ENCODE measurements around the gene GTF2H4. TPM values are rescaled to one million over a fixed set of nuclear protein-coding genes. Genes with fewer than 3 reads are reported as not detected.

The GTF2H4 gene
- total RNA-seq, 1 donor from 2014 or later = 72.6 TPM

DNA sequence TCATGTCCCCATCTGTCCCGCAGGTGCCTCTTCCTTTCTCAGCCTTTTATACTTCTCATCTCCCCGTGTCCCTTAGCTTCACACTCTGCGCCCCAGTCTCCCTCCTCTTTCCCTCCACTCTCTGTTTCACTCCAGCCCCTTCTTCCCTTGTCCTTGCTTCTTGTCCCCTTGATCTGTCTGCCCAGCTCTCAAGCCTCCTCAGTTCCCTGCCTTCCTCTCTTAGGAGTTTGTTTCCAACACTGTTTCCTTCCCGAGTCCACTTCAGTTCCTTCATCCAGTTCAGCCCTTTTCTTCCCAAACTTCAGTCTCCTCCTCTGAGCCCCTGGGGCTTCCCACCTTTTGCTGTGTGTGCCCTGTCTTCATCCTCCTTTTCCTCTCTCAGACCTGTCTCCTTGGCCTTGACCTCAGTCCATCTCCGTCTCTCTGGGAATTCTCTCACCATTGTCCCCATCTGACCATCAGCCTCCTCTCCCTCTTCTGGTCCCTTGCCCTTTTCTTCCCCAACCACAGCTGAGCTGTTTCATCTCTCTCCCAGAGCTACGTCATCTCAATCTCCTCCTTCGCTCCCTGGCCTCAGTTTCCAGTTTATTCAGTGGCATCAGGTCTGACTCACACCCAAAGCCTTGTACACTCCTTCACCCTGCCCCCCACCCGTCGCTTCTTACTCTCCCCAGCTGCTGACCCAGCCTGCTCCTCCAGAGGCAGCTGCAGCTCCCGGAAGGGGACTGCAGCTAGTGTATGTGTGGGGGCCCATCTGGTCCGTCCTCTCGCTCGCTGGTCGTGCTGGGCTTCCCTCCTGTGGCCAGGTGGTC lies 26.4 kb upstream of the GTF2H4 start:
- H3K4me1 Mint-ChIP-seq = peaks cover 76% of the 10 kb centered on the region
- no peaks in the 10 kb centered on the region for H3K36me3 Mint-ChIP-seq (ENCODE audit: low read depth)
- H3K9me3 Mint-ChIP-seq = no peaks in the 10 kb centered on the region
- no peak for TF ChIP-seq CTCF (conservative IDR thresholded peaks at IDR 0.05)
- no peak for DNase-seq (ENCODE audit: low read depth, low spot score)
- peak overlapping the region; percentile 97 for H3K27ac Mint-ChIP-seq (ENCODE audit: unreplicated experiment)
- H3K4me3 Mint-ChIP-seq = peak overlapping the region; percentile 96
- H3K27me3 Mint-ChIP-seq (ENCODE audit: low read depth) = no peaks in the 10 kb centered on the region

DNA sequence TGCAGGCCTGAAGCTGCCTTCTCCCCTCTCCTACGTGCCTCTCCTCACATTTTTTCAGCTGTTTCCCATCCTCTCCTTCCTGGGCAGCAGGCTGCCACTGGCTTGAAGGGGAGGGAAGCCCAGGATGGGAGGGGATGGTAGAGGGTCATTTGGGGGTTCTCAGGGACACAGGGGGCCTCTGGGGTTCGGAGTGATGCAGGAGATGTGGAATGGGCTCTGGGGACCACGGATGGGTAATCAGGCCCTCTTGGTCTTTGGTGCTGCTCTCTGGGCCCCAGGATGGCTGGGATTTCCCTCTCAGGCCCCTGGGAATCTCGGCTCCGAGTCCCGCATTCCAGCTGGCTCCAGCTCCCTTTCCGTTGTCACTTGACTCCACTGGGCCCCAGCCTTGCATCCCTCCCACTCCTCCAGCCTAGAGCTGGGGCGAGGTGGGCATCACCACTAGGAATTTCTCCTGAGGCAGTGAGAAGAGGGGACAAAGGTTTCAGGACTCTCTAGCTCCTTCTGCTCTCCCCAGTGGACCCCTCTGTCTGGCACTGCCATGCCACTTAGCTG lies 25.7 kb upstream of the GTF2H4 start:
- Mint-ChIP-seq H3K4me1 (peaks cover 79% of the 10 kb centered on the region), H3K9me3 (no peaks in the 10 kb centered on the region), H3K4me3 (peak overlapping the region; percentile 96), H3K36me3 (ENCODE audit: low read depth) (no peaks in the 10 kb centered on the region), H3K27ac (ENCODE audit: unreplicated experiment) (peak overlapping the region; percentile 97), H3K27me3 (ENCODE audit: low read depth) (no peaks in the 10 kb centered on the region)
- no peak for DNase-seq (ENCODE audit: low read depth, low spot score)
- TF ChIP-seq CTCF (conservative IDR thresholded peaks at IDR 0.05) = no peak

- Mint-ChIP-seq H3K4me3 (peak overlapping the region; percentile 96), H3K4me1 (peaks cover 75% of the 10 kb centered on the region), H3K27ac (ENCODE audit: unreplicated experiment) (peak overlapping the region; percentile 93), H3K27me3 (ENCODE audit: low read depth) (no peaks in the 10 kb centered on the region), H3K9me3 (no peaks in the 10 kb centered on the region), H3K36me3 (ENCODE audit: low read depth) (no peaks in the 10 kb centered on the region)
- no peak for TF ChIP-seq CTCF (conservative IDR thresholded peaks at IDR 0.05)
- no peak for DNase-seq (ENCODE audit: low read depth, low spot score)
These were observed 25.0 kb upstream of the GTF2H4 start for GRCh38 chr6:30882759-30883684.

DNA sequence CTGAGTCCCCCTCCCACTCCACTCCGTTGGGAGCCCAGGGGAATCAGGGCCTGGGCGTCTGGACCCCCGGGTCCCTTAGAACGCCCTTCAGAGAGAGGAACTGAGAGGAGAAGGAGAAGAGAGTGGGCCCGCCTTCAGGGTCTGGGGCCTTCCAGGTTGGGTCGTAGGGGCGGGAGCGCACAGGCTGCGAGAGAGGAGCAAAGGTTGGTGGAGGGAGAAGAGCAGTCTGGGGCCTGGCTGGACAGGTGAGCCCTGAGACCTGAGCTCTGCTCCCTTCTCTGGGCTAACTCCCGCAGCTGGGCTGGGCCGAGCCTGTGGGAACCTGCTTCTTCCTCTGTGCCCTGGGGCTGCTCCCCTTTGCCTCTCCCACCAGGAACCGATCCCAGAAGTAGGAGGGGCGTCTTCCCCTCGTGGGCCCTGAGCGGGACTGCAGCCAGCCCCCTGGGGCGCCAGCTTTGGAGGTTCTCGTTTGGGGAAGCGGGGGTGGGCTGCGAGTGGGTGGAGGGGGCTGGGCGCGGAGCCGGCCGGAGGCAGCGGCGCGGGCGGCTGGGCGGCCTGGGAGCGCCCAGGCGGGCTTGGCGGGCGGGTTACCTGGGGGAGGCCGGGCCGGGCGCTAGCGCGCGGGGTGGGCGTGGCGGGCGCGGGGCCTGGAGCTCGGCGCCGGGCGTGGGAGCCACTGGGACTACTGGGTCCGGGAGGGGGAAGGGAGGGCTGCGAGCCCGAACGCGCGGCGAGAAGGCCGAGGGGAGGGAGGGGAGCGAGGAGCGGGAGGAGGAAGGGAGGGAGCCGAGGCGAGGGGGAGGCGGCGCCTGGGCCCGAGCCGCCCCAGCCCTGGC lies 24.1 kb upstream of the GTF2H4 start, which contains the start of gene DDR1:
Gene DDR1, plus strand, starts transcription at position 835 of the 836 bp plus-strand sequence. CDS start 4,211 bp downstream, outside the sequence.
- peak; percentile 12 for TF ChIP-seq CTCF (conservative IDR thresholded peaks at IDR 0.05)
- Mint-ChIP-seq H3K4me1 (peaks cover 73% of the 10 kb centered on the region), H3K9me3 (no peaks in the 10 kb centered on the region), H3K36me3 (ENCODE audit: low read depth) (no peaks in the 10 kb centered on the region), H3K4me3 (peak within 1 kb of the TSS; percentile 96), H3K27me3 (ENCODE audit: low read depth) (no peaks in the 10 kb centered on the region), H3K27ac (ENCODE audit: unreplicated experiment) (peak within 1 kb of the TSS; percentile 97)
- DNase-seq (ENCODE audit: low read depth, low spot score) = peak; percentile 29

All from neural crest cell (in vitro differentiated cells).